ENCODE data around the gene DPH7. TPM values are rescaled to one million over a fixed set of nuclear protein-coding genes. Genes with fewer than 3 reads are reported as not detected.
"Not testable (repeated sequence)": the region's sequence is repeated elsewhere in the genome, so short reads cannot be mapped to it uniquely, and the experiment has no call there.

The DPH7 gene
- 21.2 TPM for total RNA-seq
- long read RNA-seq, partial matches to known transcripts: 3 of 34 reads
- long read RNA-seq, other reads (novel, unspliced or antisense): 26 of 34 reads

GRCh38 chr9:137578518-137579258 is at the start of gene DPH7:
TSS of gene DPH7 (minus strand) at chr9:137578925. CDS start at chr9:137578777, 148 bp downstream.
- DNase-seq (ENCODE audit: low spot score): peak; percentile 98
- intact Hi-C loops (cut with DNase I): loop anchor here (2.0 kb wide), 1 partner anchor 26 kb away; no protein-coding TSS in a partner anchor

GRCh38 chr9:137627406-137627805 is 48.7 kb upstream of the DPH7 start:
- intact Hi-C loops (cut with DNase I); DNase-seq (ENCODE audit: low spot score): not testable (repeated sequence)

- intact Hi-C loops (cut with DNase I): no loop called here
- DNase-seq (ENCODE audit: low spot score): no peak
These were observed 47.7 kb upstream of the DPH7 start for GRCh38 chr9:137626464-137626863.

GRCh38 chr9:137622211-137622610 is 43.5 kb upstream of the DPH7 start:
- DNase-seq (ENCODE audit: low spot score); intact Hi-C loops (cut with DNase I): not testable (repeated sequence)

GRCh38 chr9:137621131-137621757 is 42.5 kb upstream of the DPH7 start:
- no peak for DNase-seq (ENCODE audit: low spot score)

GRCh38 chr9:137620581-137620980 is 41.9 kb upstream of the DPH7 start:
- intact Hi-C loops (cut with DNase I): no loop called here
- DNase-seq (ENCODE audit: low spot score): no peak

More at GRCh38 chr9:137621131-137621757, 42.5 kb upstream of the DPH7 start:
- intact Hi-C loops (cut with DNase I): no loop called here

GRCh38 chr9:137620048-137620405 is 41.3 kb upstream of the DPH7 start:
- intact Hi-C loops (cut with DNase I): no loop called here
- no peak for DNase-seq (ENCODE audit: low spot score)

GRCh38 chr9:137619240-137620047 is 40.7 kb upstream of the DPH7 start:
- DNase-seq (ENCODE audit: low spot score): no peak
- intact Hi-C loops (cut with DNase I): no loop called here

- intact Hi-C loops (cut with DNase I): no loop called here
- DNase-seq (ENCODE audit: low spot score): peak; percentile 94
These were observed 39.7 kb upstream of the DPH7 start, which contains the start of gene EHMT1 for GRCh38 chr9:137618105-137619067. TSS of gene EHMT1 (plus strand) at chr9:137619005. CDS start at chr9:137619029, 24 bp downstream.

- no peak for DNase-seq (ENCODE audit: low spot score)
- intact Hi-C loops (cut with DNase I): no loop called here
These were observed 36.7 kb upstream of the DPH7 start for GRCh38 chr9:137615387-137615871.

GRCh38 chr9:137614631-137615386 is 36.1 kb upstream of the DPH7 start:
- intact Hi-C loops (cut with DNase I): no loop called here
- DNase-seq (ENCODE audit: low spot score): no peak

- intact Hi-C loops (cut with DNase I): no loop called here
- no peak for DNase-seq (ENCODE audit: low spot score)
These were observed 35.2 kb upstream of the DPH7 start for GRCh38 chr9:137613738-137614523.

- DNase-seq (ENCODE audit: low spot score): no peak
- intact Hi-C loops (cut with DNase I): no loop called here
These were observed 34.5 kb upstream of the DPH7 start for GRCh38 chr9:137613259-137613658.

GRCh38 chr9:137612741-137613142 is 34.0 kb upstream of the DPH7 start:
- no peak for DNase-seq (ENCODE audit: low spot score)
- intact Hi-C loops (cut with DNase I): no loop called here

GRCh38 chr9:137611623-137612609 is 33.2 kb upstream of the DPH7 start:
- intact Hi-C loops (cut with DNase I): no loop called here
- no peak for DNase-seq (ENCODE audit: low spot score)

- intact Hi-C loops (cut with DNase I): no loop called here
- no peak for DNase-seq (ENCODE audit: low spot score)
These were observed 32.2 kb upstream of the DPH7 start for GRCh38 chr9:137610944-137611343.

All from cardiac septum (tissue), 1 donor.